Ishikawa (cell line): Measurements from ENCODE around the gene KTN1.

Experiments used
- CEBPB ChIP-seq: IDR thresholded peaks from 2 replicates; pipeline ENCODE4 v1.6.1; 2012
- CREB1 ChIP-seq: IDR thresholded peaks from 2 replicates; pipeline ENCODE4 v1.6.1; 2012; ENCODE audit warnings: low read depth
- EGR1 ChIP-seq: IDR thresholded peaks from 2 replicates; pipeline ENCODE4 v1.6.1; 2012
- EP300 ChIP-seq: IDR thresholded peaks from 2 replicates; pipeline ENCODE4 v1.6.1; 2012; ENCODE audit warnings: borderline replicate concordance
- FOXM1 ChIP-seq: IDR thresholded peaks from 2 replicates; pipeline ENCODE4 v1.6.1; 2012; ENCODE audit warnings: low read depth, borderline replicate concordance
- MAX ChIP-seq: IDR thresholded peaks from 2 replicates; pipeline ENCODE4 v1.6.1; 2012
- NFIC ChIP-seq: IDR thresholded peaks from 2 replicates; pipeline ENCODE4 v1.6.1; 2012
- RAD21 ChIP-seq: IDR thresholded peaks from 2 replicates; pipeline ENCODE4 v1.6.1; 2012; ENCODE audit warnings: low read depth
- TAF1 ChIP-seq: IDR thresholded peaks from 2 replicates; pipeline ENCODE4 v1.6.1; 2012; ENCODE audit warnings: low read depth, mild to moderate bottlenecking
- TCF12 ChIP-seq: IDR thresholded peaks from 2 replicates; pipeline ENCODE4 v1.6.1; 2012; ENCODE audit warnings: low read depth
- TEAD4 ChIP-seq: IDR thresholded peaks from 2 replicates; pipeline ENCODE4 v1.6.1; 2012
- USF1 ChIP-seq: IDR thresholded peaks from 2 replicates; pipeline ENCODE4 v1.6.1; 2012
- YY1 ChIP-seq: IDR thresholded peaks from 2 replicates; pipeline ENCODE4 v1.6.1; 2012; ENCODE audit warnings: low read depth
- ZBTB7A ChIP-seq: IDR thresholded peaks from 2 replicates; pipeline ENCODE4 v1.6.1; 2012; ENCODE audit warnings: low read depth
- TF ChIP-seq, protein P1 (sequence below): IDR thresholded peaks from 2 replicates; pipeline ENCODE4 v1.6.1; 2012; ENCODE audit warnings: low read depth, mild to moderate bottlenecking

Gene KTN1

GRCh38 chr14:55697414-55697861 lies 117.4 kb downstream of the KTN1 start:
- TF ChIP-seq CEBPB (no peak), ZBTB7A (no peak)

DNA sequence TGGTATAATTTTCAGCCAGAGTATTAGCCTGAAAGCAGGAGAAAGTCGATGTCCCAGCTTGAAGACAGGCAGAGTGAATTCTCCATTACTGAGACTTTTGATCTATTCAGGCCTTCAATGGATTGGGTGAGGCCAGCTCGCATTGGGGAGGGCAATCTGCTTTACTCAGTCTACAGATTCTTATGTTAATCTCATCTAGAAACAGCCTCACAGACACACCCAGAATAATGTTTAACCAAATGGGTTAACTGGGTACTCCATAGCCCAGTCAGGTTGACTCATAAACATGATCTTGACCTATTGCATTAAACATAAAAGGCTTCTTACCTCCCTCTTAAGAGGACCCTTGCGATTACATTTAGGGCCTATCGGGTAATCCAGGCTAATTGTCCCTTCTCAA lies 118.0 kb downstream of the KTN1 start:
- TF ChIP-seq TCF12 (no peak), TEAD4 (no peak), EP300 (no peak), CREB1 (no peak), TAF1 (no peak), CEBPB (no peak), NFIC (no peak)
- TF ChIP-seq, protein P1, sequence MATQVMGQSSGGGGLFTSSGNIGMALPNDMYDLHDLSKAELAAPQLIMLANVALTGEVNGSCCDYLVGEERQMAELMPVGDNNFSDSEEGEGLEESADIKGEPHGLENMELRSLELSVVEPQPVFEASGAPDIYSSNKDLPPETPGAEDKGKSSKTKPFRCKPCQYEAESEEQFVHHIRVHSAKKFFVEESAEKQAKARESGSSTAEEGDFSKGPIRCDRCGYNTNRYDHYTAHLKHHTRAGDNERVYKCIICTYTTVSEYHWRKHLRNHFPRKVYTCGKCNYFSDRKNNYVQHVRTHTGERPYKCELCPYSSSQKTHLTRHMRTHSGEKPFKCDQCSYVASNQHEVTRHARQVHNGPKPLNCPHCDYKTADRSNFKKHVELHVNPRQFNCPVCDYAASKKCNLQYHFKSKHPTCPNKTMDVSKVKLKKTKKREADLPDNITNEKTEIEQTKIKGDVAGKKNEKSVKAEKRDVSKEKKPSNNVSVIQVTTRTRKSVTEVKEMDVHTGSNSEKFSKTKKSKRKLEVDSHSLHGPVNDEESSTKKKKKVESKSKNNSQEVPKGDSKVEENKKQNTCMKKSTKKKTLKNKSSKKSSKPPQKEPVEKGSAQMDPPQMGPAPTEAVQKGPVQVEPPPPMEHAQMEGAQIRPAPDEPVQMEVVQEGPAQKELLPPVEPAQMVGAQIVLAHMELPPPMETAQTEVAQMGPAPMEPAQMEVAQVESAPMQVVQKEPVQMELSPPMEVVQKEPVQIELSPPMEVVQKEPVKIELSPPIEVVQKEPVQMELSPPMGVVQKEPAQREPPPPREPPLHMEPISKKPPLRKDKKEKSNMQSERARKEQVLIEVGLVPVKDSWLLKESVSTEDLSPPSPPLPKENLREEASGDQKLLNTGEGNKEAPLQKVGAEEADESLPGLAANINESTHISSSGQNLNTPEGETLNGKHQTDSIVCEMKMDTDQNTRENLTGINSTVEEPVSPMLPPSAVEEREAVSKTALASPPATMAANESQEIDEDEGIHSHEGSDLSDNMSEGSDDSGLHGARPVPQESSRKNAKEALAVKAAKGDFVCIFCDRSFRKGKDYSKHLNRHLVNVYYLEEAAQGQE: no peak

DNA sequence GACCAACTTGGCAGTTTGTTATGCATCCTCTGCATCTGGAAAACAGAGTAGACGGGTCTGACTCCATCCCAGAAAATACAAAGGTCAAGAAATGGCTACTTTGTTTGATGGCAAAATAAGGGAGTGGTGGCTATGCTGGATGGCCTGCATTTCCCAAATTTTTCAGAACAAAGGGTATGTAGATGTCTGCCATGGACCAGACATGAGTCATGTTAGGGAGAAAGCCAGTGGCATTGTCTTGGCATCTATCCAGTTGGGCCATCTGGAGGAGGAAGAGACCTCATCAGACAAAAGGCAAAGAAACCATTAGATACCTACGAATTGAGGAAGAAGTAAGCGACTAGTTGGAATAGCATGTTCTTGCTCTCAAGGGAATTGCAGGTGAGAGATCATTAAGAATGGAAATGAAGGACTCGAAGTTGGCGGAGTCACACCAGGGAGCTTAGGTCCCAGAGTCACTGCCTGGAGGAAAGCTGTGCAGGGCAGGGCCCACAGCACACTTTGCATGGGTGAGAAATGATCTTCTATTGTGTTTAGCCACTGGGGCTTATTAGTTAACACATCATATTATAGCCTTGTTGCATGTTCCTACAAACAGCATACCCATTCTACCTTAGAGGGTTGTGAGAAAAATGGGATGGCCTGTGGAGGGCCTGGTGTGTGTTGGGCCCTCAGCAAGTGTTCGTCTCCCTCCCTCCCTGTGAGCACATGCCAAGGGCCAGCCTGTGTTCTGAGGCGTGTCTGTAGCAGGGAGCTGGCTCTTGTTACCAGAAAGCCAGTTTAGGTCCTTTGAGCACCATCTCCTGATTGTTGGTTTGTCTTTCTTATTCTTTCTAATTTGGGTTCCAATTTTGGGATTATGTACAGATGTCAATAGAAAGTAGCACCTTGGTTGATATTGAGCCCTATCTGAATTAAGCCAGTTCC lies 119.4 kb downstream of the KTN1 start:
- TF ChIP-seq TAF1 (no peak), EGR1 (no peak), USF1 (no peak), CEBPB (no peak), TCF12 (peak; percentile 91), NFIC (peak; percentile 89), FOXM1 (peak; percentile 54; the same call in 1 of the 2 replicates), CREB1 (no peak), TEAD4 (peak; percentile 96), EP300 (peak; percentile 88), YY1 (no peak; the same call in 1 of the 2 replicates), MAX (peak; percentile 81), ZBTB7A (no peak), RAD21 (no peak)
- TF ChIP-seq, protein P1: no peak

GRCh38 chr14:55701638-55702037 lies 121.6 kb downstream of the KTN1 start:
- TF ChIP-seq CREB1 (no peak), NFIC (no peak), EGR1 (no peak), YY1 (no peak)

DNA sequence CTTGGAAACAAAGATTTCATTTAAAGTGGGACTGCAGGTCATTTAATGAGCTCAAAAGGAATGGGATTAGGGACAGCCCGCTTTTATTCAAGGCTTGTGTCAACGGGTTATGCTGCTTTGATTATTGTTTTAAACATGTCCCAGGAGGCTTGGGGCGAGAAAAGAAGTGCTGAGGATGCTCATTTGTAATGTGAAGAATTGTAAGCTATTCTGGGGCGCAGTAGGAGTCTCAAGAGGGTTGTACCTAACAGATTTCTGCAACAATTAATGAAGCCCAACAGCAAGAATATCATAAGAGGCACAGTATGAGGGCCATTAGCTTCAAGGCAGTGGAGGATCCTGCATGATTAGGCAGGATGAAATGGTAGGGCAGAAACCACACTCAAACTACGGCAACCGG lies 122.5 kb downstream of the KTN1 start:
- TF ChIP-seq CEBPB: no peak
- TF ChIP-seq CREB1: no peak
- TF ChIP-seq NFIC: no peak
- TF ChIP-seq, protein P1: no peak

DNA sequence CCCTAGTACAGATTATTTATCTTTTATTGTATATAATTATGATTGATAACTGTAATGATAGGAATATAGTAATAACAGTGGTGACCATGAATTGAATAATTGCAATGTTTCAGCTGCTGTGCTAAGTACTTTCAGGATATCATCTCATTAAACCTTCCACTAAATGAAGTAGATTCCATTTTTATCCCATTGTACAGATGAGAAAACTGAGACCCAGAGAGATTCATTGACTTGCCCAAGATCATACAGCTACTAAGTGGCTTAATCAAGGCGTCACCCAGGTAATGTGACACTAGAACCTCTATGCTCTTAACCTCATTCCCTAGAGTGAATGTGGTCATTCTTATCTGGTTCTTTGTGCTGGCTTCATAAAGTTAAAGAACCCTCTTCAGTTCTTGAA lies 124.6 kb downstream of the KTN1 start:
- TF ChIP-seq FOXM1 (no peak), YY1 (no peak)
